ENCODE results near the gene PRKN. TPM values are rescaled to one million over a fixed set of nuclear protein-coding genes. Genes with fewer than 3 reads are reported as not detected.

PRKN gene
- total RNA-seq, 4 donors from 2014 or later = 4.5 to 12.3 (median 9.0) TPM

- WGBS, 2 donors (ENCODE audit: low coverage in 1 of 2) = 87 to 89% methylated on average over 3 to 4 of the region's 4 CpGs
- H3K27ac ChIP-seq = no peak overlapping the region
- H3K4me1 ChIP-seq = no peaks in the 10 kb centered on the region
- no peaks in the 10 kb centered on the region for H3K27me3 ChIP-seq
- H3K9me3 ChIP-seq = no peaks in the 10 kb centered on the region
- H3K36me3 ChIP-seq = no peaks in the 10 kb centered on the region
- no peak overlapping the region for H3K4me3 ChIP-seq
- DNase-seq = no peak
- intact Hi-C loops (cut with DNase I; ENCODE audit: low total_unique reads) = no loop called here
- TF ChIP-seq EP300 (IDR thresholded peaks at IDR 0.05; ENCODE audit: low read depth) (no peak), POLR2A (IDR thresholded peaks at IDR 0.05) (no peak), CTCF (IDR thresholded peaks at IDR 0.05) (no peak), POLR2AphosphoS5 (IDR thresholded peaks at IDR 0.05) (no peak)
- in situ Hi-C loops (cut with MboI; ENCODE audit: low pct_ligation_motif_present in 1 of 4, low pct_unique_long_range_greater_than_20kb in 1 of 4, low sequenced_read_pairs in 3 of 4) = no loop called here
Observed at GRCh38 chr6:162363757-162364156, 363.8 kb downstream of the PRKN start.

GRCh38 chr6:162360901-162361567 is 366.5 kb downstream of the PRKN start:
- in situ Hi-C loops (cut with MboI; ENCODE audit: low pct_ligation_motif_present in 1 of 4, low pct_unique_long_range_greater_than_20kb in 1 of 4, low sequenced_read_pairs in 3 of 4) = no loop called here
- Histone ChIP-seq H3K27me3 (no peaks in the 10 kb centered on the region), H3K27ac (no peak overlapping the region), H3K4me1 (no peaks in the 10 kb centered on the region), H3K4me3 (no peak overlapping the region), H3K9me3 (no peaks in the 10 kb centered on the region), H3K36me3 (no peaks in the 10 kb centered on the region)
- intact Hi-C loops (cut with DNase I; ENCODE audit: low total_unique reads) = no loop called here
- 81 to 84% methylated on average over 6 of the region's 6 CpGs for WGBS, 2 donors (ENCODE audit: low coverage in 1 of 2)
- no peak for TF ChIP-seq CTCF (IDR thresholded peaks at IDR 0.05)
- no peak for TF ChIP-seq POLR2AphosphoS5 (IDR thresholded peaks at IDR 0.05)
- TF ChIP-seq EP300 (IDR thresholded peaks at IDR 0.05; ENCODE audit: low read depth) = no peak
- no peak for TF ChIP-seq POLR2A (IDR thresholded peaks at IDR 0.05)
- no peak for DNase-seq

GRCh38 chr6:162358625-162359024 is 368.9 kb downstream of the PRKN start:
- TF ChIP-seq CTCF (IDR thresholded peaks at IDR 0.05) (no peak), POLR2A (IDR thresholded peaks at IDR 0.05) (no peak), EP300 (IDR thresholded peaks at IDR 0.05; ENCODE audit: low read depth) (no peak), POLR2AphosphoS5 (IDR thresholded peaks at IDR 0.05) (no peak)
- no peaks in the 10 kb centered on the region for H3K9me3 ChIP-seq
- 80 to 89% methylated on average over 1 to 4 of the region's 4 CpGs for WGBS, 2 donors (ENCODE audit: low coverage in 1 of 2)
- H3K27me3 ChIP-seq = no peaks in the 10 kb centered on the region
- no peak overlapping the region for H3K4me3 ChIP-seq
- no peak overlapping the region for H3K27ac ChIP-seq
- intact Hi-C loops (cut with DNase I; ENCODE audit: low total_unique reads) = no loop called here
- H3K4me1 ChIP-seq = no peaks in the 10 kb centered on the region
- no peaks in the 10 kb centered on the region for H3K36me3 ChIP-seq
- no peak for DNase-seq
- in situ Hi-C loops (cut with MboI; ENCODE audit: low pct_ligation_motif_present in 1 of 4, low pct_unique_long_range_greater_than_20kb in 1 of 4, low sequenced_read_pairs in 3 of 4) = no loop called here

GRCh38 chr6:162345051-162345511 is 382.5 kb downstream of the PRKN start:
- TF ChIP-seq POLR2AphosphoS5 (IDR thresholded peaks at IDR 0.05) = no peak
- TF ChIP-seq CTCF (IDR thresholded peaks at IDR 0.05) = no peak
- no peak for TF ChIP-seq POLR2A (IDR thresholded peaks at IDR 0.05)
- TF ChIP-seq EP300 (IDR thresholded peaks at IDR 0.05; ENCODE audit: low read depth) = no peak
- intact Hi-C loops (cut with DNase I; ENCODE audit: low total_unique reads) = no loop called here
- Histone ChIP-seq H3K4me1 (no peaks in the 10 kb centered on the region), H3K9me3 (no peaks in the 10 kb centered on the region), H3K27me3 (no peaks in the 10 kb centered on the region), H3K36me3 (no peaks in the 10 kb centered on the region), H3K27ac (no peak overlapping the region), H3K4me3 (no peak overlapping the region)
- DNase-seq = no peak
- WGBS, 2 donors (ENCODE audit: low coverage in 1 of 2) = 66 to 71% methylated on average over 4 of the region's 4 CpGs
- in situ Hi-C loops (cut with MboI; ENCODE audit: low pct_ligation_motif_present in 1 of 4, low pct_unique_long_range_greater_than_20kb in 1 of 4, low sequenced_read_pairs in 3 of 4) = no loop called here
